Measurements from ENCODE around the gene STIM2.

DNA sequence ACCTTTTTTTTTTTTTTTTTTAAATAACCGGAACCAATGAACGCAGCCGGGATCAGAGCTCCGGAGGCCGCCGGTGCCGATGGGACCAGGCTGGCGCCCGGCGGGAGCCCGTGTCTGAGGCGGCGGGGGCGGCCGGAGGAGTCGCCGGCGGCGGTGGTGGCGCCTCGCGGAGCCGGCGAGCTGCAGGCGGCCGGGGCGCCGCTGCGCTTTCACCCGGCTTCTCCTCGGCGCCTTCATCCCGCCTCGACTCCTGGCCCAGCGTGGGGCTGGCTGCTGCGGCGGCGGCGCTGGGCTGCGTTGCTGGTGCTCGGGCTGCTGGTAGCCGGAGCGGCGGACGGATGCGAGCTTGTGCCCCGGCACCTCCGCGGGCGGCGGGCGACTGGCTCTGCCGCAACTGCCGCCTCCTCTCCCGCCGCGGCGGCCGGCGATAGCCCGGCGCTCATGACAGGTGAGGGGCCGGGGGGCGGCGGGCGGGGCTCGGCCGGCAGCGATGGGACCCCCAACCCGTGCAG lies 337 bp downstream of the STIM2 start:
- TF ChIP-seq, protein P1, sequence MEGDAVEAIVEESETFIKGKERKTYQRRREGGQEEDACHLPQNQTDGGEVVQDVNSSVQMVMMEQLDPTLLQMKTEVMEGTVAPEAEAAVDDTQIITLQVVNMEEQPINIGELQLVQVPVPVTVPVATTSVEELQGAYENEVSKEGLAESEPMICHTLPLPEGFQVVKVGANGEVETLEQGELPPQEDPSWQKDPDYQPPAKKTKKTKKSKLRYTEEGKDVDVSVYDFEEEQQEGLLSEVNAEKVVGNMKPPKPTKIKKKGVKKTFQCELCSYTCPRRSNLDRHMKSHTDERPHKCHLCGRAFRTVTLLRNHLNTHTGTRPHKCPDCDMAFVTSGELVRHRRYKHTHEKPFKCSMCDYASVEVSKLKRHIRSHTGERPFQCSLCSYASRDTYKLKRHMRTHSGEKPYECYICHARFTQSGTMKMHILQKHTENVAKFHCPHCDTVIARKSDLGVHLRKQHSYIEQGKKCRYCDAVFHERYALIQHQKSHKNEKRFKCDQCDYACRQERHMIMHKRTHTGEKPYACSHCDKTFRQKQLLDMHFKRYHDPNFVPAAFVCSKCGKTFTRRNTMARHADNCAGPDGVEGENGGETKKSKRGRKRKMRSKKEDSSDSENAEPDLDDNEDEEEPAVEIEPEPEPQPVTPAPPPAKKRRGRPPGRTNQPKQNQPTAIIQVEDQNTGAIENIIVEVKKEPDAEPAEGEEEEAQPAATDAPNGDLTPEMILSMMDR (IDR thresholded peaks at IDR 0.05): no peak
- TF ChIP-seq POLR2AphosphoS5 (IDR thresholded peaks at IDR 0.05): no peak
- TF ChIP-seq EP300 (IDR thresholded peaks at IDR 0.05; ENCODE audit: low read depth): no peak

Data from transverse colon (tissue), 4 donors.